Activated CD8-positive, alpha-beta T cell treated with anti-CD3 and anti-CD28 coated beads, Interleukin-2, amount 10 ng/mL, durations not matched to agents 7 days and 5 days (primary cell): ENCODE measurements around the gene ESRRB. TPM values are rescaled to one million over a fixed set of nuclear protein-coding genes. Genes with fewer than 3 reads are reported as not detected.

Experiments used
- ATAC-seq: fragments of 150-1000 bp; cut with Tn5 transposase; one replicate; pipeline ENCODE4 v1.10.0; 2021; ENCODE audit warnings: moderate library complexity
- CTCF ChIA-PET: fragments of 350-600 bp; sonication (Branson Sonifier 250); formaldehyde crosslinking; loops from one replicate; lab custom pipeline; 2021; ENCODE audit warnings: antibody characterized with exemption; lab: Charles Lee
- POLR2A ChIA-PET: fragments of 350-600 bp; sonication (Branson Sonifier 250); formaldehyde crosslinking; loops from one replicate; lab custom pipeline; 2021; ENCODE audit warnings: antibody characterized with exemption; lab: Charles Lee
- DNase-seq: peaks from one replicate; pipeline ENCODE4 v3.0.0-alpha.2; 2020
- H3K27ac Mint-ChIP-seq: one replicate; pipeline ENCODE4 v1.8.0; 2021; ENCODE audit warnings: mild to moderate bottlenecking, mixed read lengths
- H3K27me3 Mint-ChIP-seq: one replicate; pipeline ENCODE4 v1.8.0; 2021; ENCODE audit warnings: low read depth, mixed read lengths
- H3K36me3 Mint-ChIP-seq: one replicate; pipeline ENCODE4 v1.8.0; 2021; ENCODE audit warnings: low read depth, mixed read lengths
- H3K4me1 Mint-ChIP-seq: one replicate; pipeline ENCODE4 v1.8.0; 2021; ENCODE audit warnings: low read depth, mixed read lengths
- H3K4me3 Mint-ChIP-seq: one replicate; pipeline ENCODE4 v1.8.0; 2021; ENCODE audit warnings: mild to moderate bottlenecking, mixed read lengths
- H3K9me3 Mint-ChIP-seq: one replicate; pipeline ENCODE4 v1.8.0; 2022; ENCODE audit warnings: mixed read lengths; ENCODE audit not compliant: insufficient read depth
- total RNA-seq, 2 experiments: library from RNA; stranded (reverse); gene quantifications; one replicate each; pipeline ENCODE4 v1.2.3, GENCODE V29; 2021

Gene ESRRB
- total RNA-seq, 2 experiments from 2014 or later = 0.05 TPM; not detected in 1

GRCh38 chr14:76490735-76491134 is 114.8 kb downstream of the ESRRB start:
- DNase-seq (no peak), ATAC-seq (no peak)
- H3K9me3 Mint-ChIP-seq = no peaks in the 10 kb centered on the region
- no peak overlapping the region for H3K4me3 Mint-ChIP-seq
- no peaks in the 10 kb centered on the region for H3K4me1 Mint-ChIP-seq
- POLR2A ChIA-PET = no interaction called here
- CTCF ChIA-PET = no interaction called here
- no peaks in the 10 kb centered on the region for H3K36me3 Mint-ChIP-seq
- H3K27ac Mint-ChIP-seq = no peak overlapping the region
- no peaks in the 10 kb centered on the region for H3K27me3 Mint-ChIP-seq

GRCh38 chr14:76491172-76491930 is 115.4 kb downstream of the ESRRB start:
- H3K4me1 Mint-ChIP-seq = no peaks in the 10 kb centered on the region
- no peaks in the 10 kb centered on the region for H3K9me3 Mint-ChIP-seq
- ChIA-PET CTCF (no interaction called here), POLR2A (no interaction called here)
- DNase-seq (no peak), ATAC-seq (no peak)
- no peaks in the 10 kb centered on the region for H3K36me3 Mint-ChIP-seq
- no peak overlapping the region for H3K27ac Mint-ChIP-seq
- H3K27me3 Mint-ChIP-seq = no peaks in the 10 kb centered on the region
- no peak overlapping the region for H3K4me3 Mint-ChIP-seq

- POLR2A ChIA-PET = no interaction called here
Observed at GRCh38 chr14:76495983-76496382, 120.0 kb downstream of the ESRRB start.

GRCh38 chr14:76496595-76496994 is 120.7 kb downstream of the ESRRB start:
- POLR2A ChIA-PET = no interaction called here
- H3K27me3 Mint-ChIP-seq = no peaks in the 10 kb centered on the region
- H3K27ac Mint-ChIP-seq = no peak overlapping the region
- H3K4me3 Mint-ChIP-seq = no peak overlapping the region
- no peaks in the 10 kb centered on the region for H3K36me3 Mint-ChIP-seq
- H3K4me1 Mint-ChIP-seq = no peaks in the 10 kb centered on the region
- no peaks in the 10 kb centered on the region for H3K9me3 Mint-ChIP-seq
- DNase-seq = no peak
- CTCF ChIA-PET = no interaction called here
- ATAC-seq = no peak

More at GRCh38 chr14:76495983-76496382, 120.0 kb downstream of the ESRRB start:
- DNase-seq (no peak), ATAC-seq (no peak)
- H3K27ac Mint-ChIP-seq = no peak overlapping the region
- no peaks in the 10 kb centered on the region for H3K4me1 Mint-ChIP-seq
- CTCF ChIA-PET = no interaction called here
- H3K36me3 Mint-ChIP-seq = no peaks in the 10 kb centered on the region
- no peaks in the 10 kb centered on the region for H3K9me3 Mint-ChIP-seq
- no peak overlapping the region for H3K4me3 Mint-ChIP-seq
- H3K27me3 Mint-ChIP-seq = no peaks in the 10 kb centered on the region

DNA sequence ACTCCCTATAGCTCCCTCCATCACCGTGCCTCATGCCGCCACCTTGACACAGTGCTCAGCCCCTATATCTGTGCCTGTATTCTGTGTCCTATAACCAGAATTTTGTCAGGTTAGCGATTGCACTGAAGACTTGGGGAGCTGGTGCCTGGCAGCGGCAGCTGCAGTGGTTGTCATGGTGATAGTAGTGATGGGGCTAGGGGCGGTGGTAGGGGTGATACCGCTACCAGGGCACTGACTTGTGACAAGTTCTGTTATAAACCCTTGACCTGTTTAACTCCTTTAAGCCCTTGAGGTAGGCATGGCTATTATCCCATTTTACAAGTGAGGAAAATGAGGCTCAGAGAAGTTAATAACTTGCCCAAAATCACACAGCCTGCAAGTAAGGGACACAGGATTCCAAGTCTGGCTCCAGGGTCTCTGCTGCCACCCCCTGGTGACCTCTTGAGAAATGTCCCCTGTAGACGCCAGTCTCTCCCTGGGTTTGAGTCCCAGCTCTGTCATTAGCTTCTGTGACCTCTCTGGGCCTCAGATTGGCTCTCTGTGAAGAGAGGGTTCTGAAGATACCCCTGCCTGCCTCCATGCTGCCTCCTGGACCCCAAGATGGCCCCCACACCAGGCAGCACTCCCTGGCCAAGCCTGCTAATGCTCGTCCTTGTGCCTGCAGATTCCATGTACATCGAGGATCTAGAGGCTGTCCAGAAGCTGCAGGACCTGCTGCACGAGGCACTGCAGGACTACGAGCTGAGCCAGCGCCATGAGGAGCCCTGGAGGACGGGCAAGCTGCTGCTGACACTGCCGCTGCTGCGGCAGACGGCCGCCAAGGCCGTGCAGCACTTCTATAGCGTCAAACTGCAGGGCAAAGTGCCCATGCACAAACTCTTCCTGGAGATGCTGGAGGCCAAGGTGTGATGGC is 121.9 kb downstream of the ESRRB start:
- H3K4me3 Mint-ChIP-seq = no peak overlapping the region
- no peaks in the 10 kb centered on the region for H3K36me3 Mint-ChIP-seq
- POLR2A ChIA-PET = no interaction called here
- no peak overlapping the region for H3K27ac Mint-ChIP-seq
- CTCF ChIA-PET = no interaction called here
- no peaks in the 10 kb centered on the region for H3K27me3 Mint-ChIP-seq
- no peaks in the 10 kb centered on the region for H3K4me1 Mint-ChIP-seq
- ATAC-seq (no peak), DNase-seq (no peak)
- no peaks in the 10 kb centered on the region for H3K9me3 Mint-ChIP-seq

GRCh38 chr14:76498463-76498935 is 122.6 kb downstream of the ESRRB start:
- CTCF ChIA-PET = no interaction called here
- Mint-ChIP-seq H3K36me3 (no peaks in the 10 kb centered on the region), H3K27me3 (no peaks in the 10 kb centered on the region), H3K4me1 (no peaks in the 10 kb centered on the region), H3K4me3 (no peak overlapping the region), H3K9me3 (no peaks in the 10 kb centered on the region), H3K27ac (no peak overlapping the region)
- ATAC-seq (no peak), DNase-seq (no peak)
- POLR2A ChIA-PET = no interaction called here

DNA sequence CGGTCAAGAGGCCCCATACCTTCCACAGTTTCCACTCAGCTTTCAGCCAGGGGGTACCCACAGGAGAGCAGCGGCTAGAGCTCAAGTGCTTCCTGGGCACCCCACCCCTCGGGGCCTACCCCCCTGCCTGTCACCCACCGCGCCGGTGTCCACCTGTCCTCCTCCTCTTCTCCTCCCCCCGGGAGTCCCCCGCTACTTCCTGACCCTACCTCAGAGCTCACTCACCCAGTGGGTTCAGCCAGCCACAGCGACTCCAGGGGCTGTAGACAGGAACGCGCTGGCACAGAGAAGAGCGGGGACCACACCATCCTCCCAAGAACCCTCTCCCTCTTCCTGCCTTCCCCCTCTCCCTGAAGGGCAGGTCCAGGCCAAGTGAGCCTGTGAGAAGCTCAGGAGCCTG is 123.0 kb downstream of the ESRRB start:
- Mint-ChIP-seq H3K27ac (no peak overlapping the region), H3K27me3 (no peaks in the 10 kb centered on the region), H3K9me3 (no peaks in the 10 kb centered on the region), H3K4me3 (no peak overlapping the region), H3K36me3 (no peaks in the 10 kb centered on the region), H3K4me1 (no peaks in the 10 kb centered on the region)
- no peak for DNase-seq
- ChIA-PET POLR2A (no interaction called here), CTCF (no interaction called here)
- no peak for ATAC-seq

DNA sequence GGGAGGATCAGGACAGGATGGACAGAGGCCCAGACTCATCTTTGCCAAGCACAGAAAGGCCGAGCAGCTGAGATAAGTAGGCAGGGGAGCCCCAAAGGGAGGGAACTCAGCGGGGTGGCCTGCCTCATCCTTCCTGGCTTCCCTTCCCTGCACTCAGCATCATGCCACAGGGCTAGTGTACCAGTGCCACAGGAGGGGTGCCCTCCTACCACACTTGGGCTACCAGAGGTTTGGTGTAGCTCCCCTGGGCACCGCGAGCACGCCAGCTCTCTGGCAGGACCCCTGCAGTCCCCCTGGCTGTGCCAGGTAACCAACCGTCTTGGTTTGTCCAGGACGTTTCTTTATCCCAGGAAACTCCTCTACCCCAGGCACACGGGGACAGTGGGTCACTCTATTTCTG is 123.5 kb downstream of the ESRRB start:
- no peak overlapping the region for H3K27ac Mint-ChIP-seq
- no peaks in the 10 kb centered on the region for H3K36me3 Mint-ChIP-seq
- ChIA-PET CTCF (no interaction called here), POLR2A (no interaction called here)
- H3K27me3 Mint-ChIP-seq = no peaks in the 10 kb centered on the region
- DNase-seq (no peak), ATAC-seq (no peak)
- H3K4me3 Mint-ChIP-seq = no peak overlapping the region
- no peaks in the 10 kb centered on the region for H3K9me3 Mint-ChIP-seq
- no peaks in the 10 kb centered on the region for H3K4me1 Mint-ChIP-seq

- CTCF ChIA-PET = no interaction called here
- Mint-ChIP-seq H3K9me3 (no peaks in the 10 kb centered on the region), H3K4me1 (no peaks in the 10 kb centered on the region), H3K4me3 (no peak overlapping the region), H3K36me3 (no peaks in the 10 kb centered on the region), H3K27ac (no peak overlapping the region), H3K27me3 (no peaks in the 10 kb centered on the region)
- no peak for ATAC-seq
- POLR2A ChIA-PET = no interaction called here
- DNase-seq = no peak
Observed at GRCh38 chr14:76500011-76500410, 124.1 kb downstream of the ESRRB start.

DNA sequence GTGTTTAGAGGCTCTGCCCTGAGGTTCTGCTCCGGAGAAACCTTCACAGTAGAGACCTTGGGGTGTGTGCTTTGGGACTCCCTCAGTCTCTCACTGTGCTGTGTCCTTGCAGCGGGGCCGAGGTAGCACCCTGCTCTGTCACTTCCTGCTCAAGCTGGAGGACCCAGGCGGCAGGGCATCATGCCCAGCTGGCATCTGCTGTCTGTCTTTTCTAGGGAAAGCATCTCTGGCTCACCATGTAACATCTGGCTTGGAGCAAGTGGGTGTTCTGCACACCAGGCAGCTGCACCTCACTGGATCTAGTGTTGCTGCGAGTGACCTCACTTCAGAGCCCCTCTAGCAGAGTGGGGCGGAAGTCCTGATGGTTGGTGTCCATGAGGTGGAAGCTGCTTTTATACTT is 124.5 kb downstream of the ESRRB start:
- DNase-seq (no peak), ATAC-seq (no peak)
- H3K27ac Mint-ChIP-seq = no peak overlapping the region
- H3K27me3 Mint-ChIP-seq = no peaks in the 10 kb centered on the region
- H3K4me3 Mint-ChIP-seq = no peak overlapping the region
- no peaks in the 10 kb centered on the region for H3K4me1 Mint-ChIP-seq
- no peaks in the 10 kb centered on the region for H3K36me3 Mint-ChIP-seq
- ChIA-PET POLR2A (no interaction called here), CTCF (no interaction called here)
- no peaks in the 10 kb centered on the region for H3K9me3 Mint-ChIP-seq

- Mint-ChIP-seq H3K27ac (no peak overlapping the region), H3K9me3 (no peaks in the 10 kb centered on the region), H3K36me3 (no peaks in the 10 kb centered on the region), H3K27me3 (peaks cover under 1% of the 10 kb centered on the region), H3K4me3 (no peak overlapping the region), H3K4me1 (no peaks in the 10 kb centered on the region)
- ChIA-PET CTCF (no interaction called here), POLR2A (no interaction called here)
- DNase-seq (no peak), ATAC-seq (no peak)
Observed at GRCh38 chr14:76501156-76501720, 125.3 kb downstream of the ESRRB start.

DNA sequence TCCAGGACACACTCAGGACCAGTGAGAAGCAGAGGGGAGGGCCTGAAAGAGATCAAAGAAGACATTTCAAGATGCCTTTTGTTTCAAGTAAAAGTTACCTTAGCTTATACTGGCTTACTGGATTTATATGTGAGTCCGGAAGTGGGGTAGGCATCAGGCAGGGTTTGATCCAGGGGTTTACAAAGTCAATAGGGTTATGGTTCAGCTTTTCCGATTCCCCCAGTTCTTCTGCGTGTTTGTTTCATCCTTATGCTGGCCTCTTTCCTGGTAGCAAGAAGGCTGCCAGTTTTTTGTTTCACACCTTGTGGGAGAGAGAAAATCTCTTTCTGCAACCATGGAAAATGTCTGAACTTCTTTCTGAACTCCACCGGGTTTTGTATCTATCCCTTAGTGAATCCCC is 126.3 kb downstream of the ESRRB start:
- H3K27ac Mint-ChIP-seq = no peak overlapping the region
- ChIA-PET CTCF (no interaction called here), POLR2A (no interaction called here)

More for the DNA sequence above, 126.3 kb downstream of the ESRRB start:
- DNase-seq = no peak
- Mint-ChIP-seq H3K27me3 (peaks cover 2% of the 10 kb centered on the region), H3K4me1 (no peaks in the 10 kb centered on the region), H3K36me3 (no peaks in the 10 kb centered on the region), H3K9me3 (no peaks in the 10 kb centered on the region), H3K4me3 (no peak overlapping the region)
- no peak for ATAC-seq
